Measurements from ENCODE around the gene HIP1.
A peak's percentile ranks its signal among the peaks of the same experiment; 100 is the strongest.
"Not testable (repeated sequence)": the region's sequence is repeated elsewhere in the genome, so short reads cannot be mapped to it uniquely, and the experiment has no call there.

HIP1 gene

GRCh38 chr7:75639886-75640190, 98.9 kb downstream of the HIP1 start:
- DNase-seq (ENCODE audit: low read depth), result no peak

GRCh38 chr7:75639071-75639885, 99.5 kb downstream of the HIP1 start:
- peak; percentile 15 for DNase-seq (ENCODE audit: low read depth)

- DNase-seq (ENCODE audit: low read depth), result no peak
These were observed 100.1 kb downstream of the HIP1 start for GRCh38 chr7:75638594-75639070.

- no peak for DNase-seq (ENCODE audit: low read depth)
These were observed 100.7 kb downstream of the HIP1 start for GRCh38 chr7:75637854-75638593.

- no peak for DNase-seq (ENCODE audit: low read depth)
These were observed 103.7 kb downstream of the HIP1 start for GRCh38 chr7:75635036-75635435.

- DNase-seq (ENCODE audit: low read depth), result not testable (repeated sequence)
These were observed 106.2 kb downstream of the HIP1 start for GRCh38 chr7:75632587-75632986.

GRCh38 chr7:75631711-75632110, 107.0 kb downstream of the HIP1 start:
- no peak for DNase-seq (ENCODE audit: low read depth)

- DNase-seq (ENCODE audit: low read depth), result no peak
These were observed 108.2 kb downstream of the HIP1 start for GRCh38 chr7:75630549-75630948.

GRCh38 chr7:75629044-75629443, 109.7 kb downstream of the HIP1 start:
- DNase-seq (ENCODE audit: low read depth), result no peak

- no peak for DNase-seq (ENCODE audit: low read depth)
These were observed 110.7 kb downstream of the HIP1 start for GRCh38 chr7:75628055-75628454.

- no peak for DNase-seq (ENCODE audit: low read depth)
These were observed 111.8 kb downstream of the HIP1 start for GRCh38 chr7:75626954-75627353.

- DNase-seq (ENCODE audit: low read depth), result no peak
These were observed 112.9 kb downstream of the HIP1 start for GRCh38 chr7:75625868-75626267.

- no peak for DNase-seq (ENCODE audit: low read depth)
These were observed 114.5 kb downstream of the HIP1 start for GRCh38 chr7:75624134-75624832.

GRCh38 chr7:75623390-75624133, 115.2 kb downstream of the HIP1 start:
- no peak for DNase-seq (ENCODE audit: low read depth)

GRCh38 chr7:75621124-75621523, 117.6 kb downstream of the HIP1 start:
- no peak for DNase-seq (ENCODE audit: low read depth)

- no peak for DNase-seq (ENCODE audit: low read depth)
These were observed 119.1 kb downstream of the HIP1 start for GRCh38 chr7:75619636-75620035.

- DNase-seq (ENCODE audit: low read depth), result peak; percentile 21
These were observed 121.0 kb downstream of the HIP1 start for GRCh38 chr7:75617634-75618234.

GRCh38 chr7:75616421-75617167, 122.1 kb downstream of the HIP1 start:
- no peak for DNase-seq (ENCODE audit: low read depth)

- no peak for DNase-seq (ENCODE audit: low read depth)
These were observed 124.3 kb downstream of the HIP1 start for GRCh38 chr7:75614401-75614800.

- no peak for DNase-seq (ENCODE audit: low read depth)
These were observed 125.4 kb downstream of the HIP1 start for GRCh38 chr7:75613351-75613750.

Data from stimulated activated CD8-positive, alpha-beta memory T cell treated with anti-CD3 and anti-CD28 coated beads, Interleukin-12 subunit alpha, Interleukin-12 subunit beta, amount 100 ng/mL, for 1 hour (primary cell).